AG08395 (cell line): ENCODE data around the gene GPR107.
A peak's percentile ranks its signal among the peaks of the same experiment; 100 is the strongest.

Experiments
- DNase-seq: peaks from one replicate; pipeline ENCODE4 v3.0.0; 2012; ENCODE audit warnings: mixed read lengths, low spot score

The GPR107 gene

GRCh38 chr9:130110166-130110565, 56.5 kb downstream of the GPR107 start:
- DNase-seq: no peak

- no peak for DNase-seq
Measured at GRCh38 chr9:130110596-130111021, 56.9 kb downstream of the GPR107 start.

- DNase-seq: no peak
Measured at GRCh38 chr9:130111786-130112537, 58.3 kb downstream of the GPR107 start.

- no peak for DNase-seq
Measured at GRCh38 chr9:130112538-130113151, 58.9 kb downstream of the GPR107 start.

- DNase-seq: no peak
Measured at GRCh38 chr9:130114741-130115140, 61.0 kb downstream of the GPR107 start.

GRCh38 chr9:130116346-130116745, 62.6 kb downstream of the GPR107 start:
- DNase-seq: no peak

- DNase-seq: no peak
Measured at GRCh38 chr9:130117376-130117775, 63.7 kb downstream of the GPR107 start.

- peak; percentile 84 for DNase-seq
Measured at GRCh38 chr9:130117816-130118632, 64.3 kb downstream of the GPR107 start.

GRCh38 chr9:130118841-130119518, 65.3 kb downstream of the GPR107 start:
- peak; percentile 33 for DNase-seq

GRCh38 chr9:130119519-130120298, 66.0 kb downstream of the GPR107 start:
- DNase-seq: no peak

- DNase-seq: no peak
Measured at GRCh38 chr9:130120299-130120587, 66.5 kb downstream of the GPR107 start.

GRCh38 chr9:130120832-130121231, 67.1 kb downstream of the GPR107 start:
- no peak for DNase-seq

- DNase-seq: no peak
Measured at GRCh38 chr9:130122456-130122855, 68.8 kb downstream of the GPR107 start.

GRCh38 chr9:130124085-130124860, 70.6 kb downstream of the GPR107 start:
- no peak for DNase-seq

- DNase-seq: no peak
Measured at GRCh38 chr9:130126721-130127433, 73.2 kb downstream of the GPR107 start.

- no peak for DNase-seq
Measured at GRCh38 chr9:130128251-130128650, 74.5 kb downstream of the GPR107 start.

GRCh38 chr9:130128733-130129431, 75.2 kb downstream of the GPR107 start:
- DNase-seq: peak; percentile 22

- no peak for DNase-seq
Measured at GRCh38 chr9:130129432-130130061, 75.8 kb downstream of the GPR107 start.

GRCh38 chr9:130132746-130133145, 79.0 kb downstream of the GPR107 start:
- DNase-seq: no peak
